MM.1S (cell line): Measurements from ENCODE around the gene LRFN2.

ENCODE experiments used
- DNase-seq: peaks from one replicate; pipeline ENCODE4 v3.0.0-alpha.2; 2015
- H2AFZ ChIP-seq: fragments of 300-600 bp; sonication (generic); 2 replicates; pipeline ENCODE4 v1.6.0; 2016; ENCODE audit warnings: antibody characterized with exemption, low read length
- H3F3A ChIP-seq: fragments of 300-600 bp; sonication (generic); 2 replicates; pipeline ENCODE4 v1.6.1; 2016; ENCODE audit warnings: mild to moderate bottlenecking, antibody characterized with exemption, low read length, moderate library complexity, mixed read lengths; ENCODE audit not compliant: insufficient read depth
- H3K27ac ChIP-seq: fragments of 300-600 bp; sonication (generic); 2 replicates; pipeline ENCODE4 v1.5.1; 2016; ENCODE audit warnings: mild to moderate bottlenecking, low read length
- H3K27me3 ChIP-seq: fragments of 300-600 bp; sonication (generic); replicated peaks from 2 replicates; pipeline ENCODE4 v1.6.0; 2016; ENCODE audit warnings: low read length; ENCODE audit not compliant: insufficient read depth
- H3K36me3 ChIP-seq: fragments of 300-600 bp; sonication (generic); replicated peaks from 2 replicates; pipeline ENCODE4 v1.6.1; 2016; ENCODE audit warnings: mild to moderate bottlenecking, low read length, mixed read lengths; ENCODE audit not compliant: insufficient read depth
- H3K4me1 ChIP-seq: fragments of 300-600 bp; sonication (generic); 2 replicates; pipeline ENCODE4 v1.6.1; 2016; ENCODE audit warnings: low read length, mixed read lengths
- H3K4me2 ChIP-seq: fragments of 300-600 bp; sonication (generic); 2 replicates; pipeline ENCODE4 v1.6.0; 2016; ENCODE audit warnings: low read depth, low read length
- H3K4me3 ChIP-seq: fragments of 300-600 bp; sonication (generic); 2 replicates; pipeline ENCODE4 v1.5.1; 2016; ENCODE audit warnings: low read length, mixed read lengths
- H3K79me2 ChIP-seq: fragments of 300-600 bp; sonication (generic); 2 replicates; pipeline ENCODE4 v1.6.1; 2016; ENCODE audit warnings: mixed run types, low read length, mixed read lengths
- H3K9ac ChIP-seq: fragments of 300-600 bp; sonication (generic); 2 replicates; pipeline ENCODE4 v1.6.1; 2016; ENCODE audit warnings: low read length, mixed read lengths
- H3K9me2 ChIP-seq: fragments of 300-600 bp; sonication (generic); replicated peaks from 2 replicates; pipeline ENCODE4 v1.6.1; 2016; ENCODE audit warnings: mild to moderate bottlenecking, low read length, mixed read lengths; ENCODE audit not compliant: insufficient read depth
- H3K9me3 ChIP-seq: fragments of 300-600 bp; sonication (generic); replicated peaks from 2 replicates; pipeline ENCODE4 v1.6.1; 2016; ENCODE audit warnings: mild to moderate bottlenecking, low read length, mixed read lengths; ENCODE audit not compliant: insufficient read depth
- H4K20me1 ChIP-seq: fragments of 300-600 bp; sonication (generic); 2 replicates; pipeline ENCODE4 v1.6.1; 2016; ENCODE audit warnings: mild to moderate bottlenecking, low read length, moderate library complexity, mixed read lengths; ENCODE audit not compliant: insufficient read depth
- EZH2 ChIP-seq: fragments of 300-600 bp; sonication (generic); optimal IDR thresholded peaks from 2 replicates; pipeline ENCODE3; 2017; ENCODE audit warnings: low read depth, mild to moderate bottlenecking, antibody characterized with exemption, low read length, mixed read lengths
- EZH2phosphoT487 ChIP-seq: fragments of 300-600 bp; sonication (generic); IDR thresholded peaks from 2 replicates; pipeline ENCODE4 v1.6.1; 2018; ENCODE audit warnings: antibody characterized with exemption, low read length
- TF ChIP-seq, protein P1 (sequence below): fragments of 300-600 bp; sonication (generic); IDR thresholded peaks from 2 replicates; pipeline ENCODE4 v1.5.1; 2016; ENCODE audit warnings: antibody characterized with exemption, low read length, mixed read lengths

The LRFN2 gene

DNA sequence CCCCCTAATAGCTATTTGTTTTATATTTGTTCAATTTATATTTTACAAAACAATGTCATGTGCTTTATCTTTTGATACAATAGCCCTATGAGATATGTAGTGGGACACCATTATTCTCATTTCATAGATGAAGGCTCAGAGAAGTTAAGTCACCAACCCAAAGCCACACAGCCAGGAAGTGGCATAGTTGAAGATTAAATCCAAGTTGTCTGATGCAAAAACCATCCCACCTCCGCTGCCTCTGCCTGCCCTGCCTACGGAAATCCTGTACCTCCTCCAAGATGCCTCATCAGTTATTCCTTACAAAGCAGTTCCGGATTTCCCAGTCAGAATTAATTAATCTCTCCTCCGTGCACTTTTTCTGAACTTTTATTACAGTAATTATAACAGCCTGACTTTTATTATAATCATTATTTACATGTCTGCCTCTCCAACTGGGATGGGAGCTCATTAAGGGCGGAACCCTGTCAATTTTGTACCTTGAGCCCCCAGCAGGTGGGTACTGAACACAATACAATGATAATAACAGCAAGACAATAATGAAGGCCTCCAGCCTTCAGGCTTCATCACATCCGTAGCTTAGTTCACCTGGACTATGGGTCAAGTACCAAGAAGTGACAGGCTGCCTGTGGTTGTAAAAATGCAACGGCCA is 54.7 kb downstream of the LRFN2 start:
- no peak for DNase-seq
- no peaks in the 10 kb centered on the region for H3K27me3 ChIP-seq

DNA sequence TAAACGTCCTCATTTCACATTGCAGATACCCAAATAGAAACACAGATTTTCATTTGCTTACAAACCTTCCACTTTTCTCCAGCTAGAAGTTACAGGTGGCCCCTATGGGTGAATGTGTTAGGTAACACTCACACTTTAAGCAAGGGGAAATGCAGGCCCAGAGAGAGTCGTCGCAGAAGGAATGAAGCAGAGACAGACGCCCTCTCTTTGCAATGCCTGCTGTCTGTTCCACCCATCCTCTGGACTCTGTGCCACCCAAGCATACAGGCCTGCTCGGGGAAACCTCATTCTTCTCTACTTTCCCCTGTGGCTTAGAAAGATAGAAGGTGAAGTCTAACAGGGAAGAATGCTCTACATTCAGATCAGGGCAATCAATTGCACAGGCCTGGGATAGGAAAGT is 57.2 kb downstream of the LRFN2 start:
- Histone ChIP-seq H3K9me3 (no peaks in the 10 kb centered on the region), H3K4me3 (no peak overlapping the region), H3K4me1 (no peaks in the 10 kb centered on the region), H3K4me2 (no peak overlapping the region), H3K27ac (no peak overlapping the region), H4K20me1 (no peaks in the 10 kb centered on the region), H3K9me2 (no peaks in the 10 kb centered on the region), H3K9ac (no peak overlapping the region), H3K27me3 (no peaks in the 10 kb centered on the region), H3K36me3 (no peaks in the 10 kb centered on the region), H3K79me2 (no peaks in the 10 kb centered on the region), H2AFZ (no peak overlapping the region), H3F3A (no peaks in the 10 kb centered on the region)
- TF ChIP-seq EZH2phosphoT487, result no peak
- TF ChIP-seq, protein P1, sequence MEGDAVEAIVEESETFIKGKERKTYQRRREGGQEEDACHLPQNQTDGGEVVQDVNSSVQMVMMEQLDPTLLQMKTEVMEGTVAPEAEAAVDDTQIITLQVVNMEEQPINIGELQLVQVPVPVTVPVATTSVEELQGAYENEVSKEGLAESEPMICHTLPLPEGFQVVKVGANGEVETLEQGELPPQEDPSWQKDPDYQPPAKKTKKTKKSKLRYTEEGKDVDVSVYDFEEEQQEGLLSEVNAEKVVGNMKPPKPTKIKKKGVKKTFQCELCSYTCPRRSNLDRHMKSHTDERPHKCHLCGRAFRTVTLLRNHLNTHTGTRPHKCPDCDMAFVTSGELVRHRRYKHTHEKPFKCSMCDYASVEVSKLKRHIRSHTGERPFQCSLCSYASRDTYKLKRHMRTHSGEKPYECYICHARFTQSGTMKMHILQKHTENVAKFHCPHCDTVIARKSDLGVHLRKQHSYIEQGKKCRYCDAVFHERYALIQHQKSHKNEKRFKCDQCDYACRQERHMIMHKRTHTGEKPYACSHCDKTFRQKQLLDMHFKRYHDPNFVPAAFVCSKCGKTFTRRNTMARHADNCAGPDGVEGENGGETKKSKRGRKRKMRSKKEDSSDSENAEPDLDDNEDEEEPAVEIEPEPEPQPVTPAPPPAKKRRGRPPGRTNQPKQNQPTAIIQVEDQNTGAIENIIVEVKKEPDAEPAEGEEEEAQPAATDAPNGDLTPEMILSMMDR, result no peak
- TF ChIP-seq EZH2, result no peak
- no peak for DNase-seq

More for the DNA sequence above, 54.7 kb downstream of the LRFN2 start:
- no peaks in the 10 kb centered on the region for H3K36me3 ChIP-seq
- H3K9me3 ChIP-seq, result no peaks in the 10 kb centered on the region
- H3K4me2 ChIP-seq, result no peak overlapping the region
- H3K9me2 ChIP-seq, result no peaks in the 10 kb centered on the region
- H2AFZ ChIP-seq, result no peak overlapping the region
- H3F3A ChIP-seq, result no peaks in the 10 kb centered on the region
- no peak for TF ChIP-seq EZH2phosphoT487
- TF ChIP-seq EZH2, result no peak
- TF ChIP-seq, protein P1, result no peak
- H3K9ac ChIP-seq, result no peak overlapping the region
- H3K4me3 ChIP-seq, result no peak overlapping the region
- no peak overlapping the region for H3K27ac ChIP-seq
- H3K79me2 ChIP-seq, result no peaks in the 10 kb centered on the region
- no peaks in the 10 kb centered on the region; the same call in 1 of the 2 replicates for H3K4me1 ChIP-seq
- H4K20me1 ChIP-seq, result no peaks in the 10 kb centered on the region

DNA sequence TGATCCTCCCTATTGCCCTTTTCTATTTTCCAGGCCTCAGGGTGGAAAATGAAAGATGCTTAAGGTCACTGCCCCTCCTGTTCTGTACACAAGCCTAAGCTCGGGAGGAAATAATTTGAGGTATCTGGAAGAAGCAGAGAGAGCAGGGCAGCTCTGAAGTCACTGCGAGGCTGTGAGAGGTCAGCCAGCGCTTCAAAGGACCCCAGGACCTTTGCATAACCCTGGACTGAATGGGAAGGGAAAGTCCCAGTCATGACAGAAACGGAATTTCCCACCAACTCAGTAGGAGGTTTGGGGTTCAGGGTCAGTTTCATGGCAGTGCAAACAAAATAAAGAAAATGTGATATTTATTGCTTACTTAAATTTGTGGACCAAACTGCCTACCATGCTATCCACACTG is 58.1 kb downstream of the LRFN2 start:
- H3K4me3 ChIP-seq, result no peak overlapping the region
- H3K27me3 ChIP-seq, result no peaks in the 10 kb centered on the region
- H2AFZ ChIP-seq, result no peak overlapping the region
- DNase-seq, result no peak
- no peaks in the 10 kb centered on the region for H4K20me1 ChIP-seq
- H3K36me3 ChIP-seq, result no peaks in the 10 kb centered on the region
- H3K4me2 ChIP-seq, result no peak overlapping the region
- H3F3A ChIP-seq, result no peaks in the 10 kb centered on the region
- no peaks in the 10 kb centered on the region for H3K9me3 ChIP-seq
- no peaks in the 10 kb centered on the region for H3K4me1 ChIP-seq
- no peaks in the 10 kb centered on the region for H3K79me2 ChIP-seq
- H3K9me2 ChIP-seq, result no peaks in the 10 kb centered on the region
- H3K9ac ChIP-seq, result no peak overlapping the region
- TF ChIP-seq EZH2 (no peak), EZH2phosphoT487 (no peak)
- TF ChIP-seq, protein P1, result no peak
- no peak overlapping the region for H3K27ac ChIP-seq
